Measurements from ENCODE around the gene ENOX1. TPM values are rescaled to one million over a fixed set of nuclear protein-coding genes. Genes with fewer than 3 reads are reported as not detected.

Gene ENOX1
- total RNA-seq, 2 donors from 2014 or later, result 0.33 TPM; not detected in 1

DNA sequence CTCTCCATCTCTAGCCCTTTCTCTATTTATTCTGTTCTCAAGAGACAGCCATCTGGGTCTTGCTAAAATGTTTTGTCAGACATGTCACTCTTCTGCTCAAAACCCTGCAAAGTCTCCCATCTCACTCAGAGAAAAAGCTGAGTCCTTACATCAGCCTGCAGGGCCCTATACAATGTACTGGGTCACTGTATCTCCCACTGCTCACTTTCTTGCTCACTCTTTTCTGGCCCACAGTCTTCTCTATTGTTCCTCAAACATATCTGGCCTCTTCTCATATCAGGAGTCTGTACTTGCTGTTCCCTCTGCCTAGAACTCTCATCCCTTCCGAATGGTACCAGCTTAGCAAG lies 189.2 kb downstream of the ENOX1 start:
- Mint-ChIP-seq H3K4me3 (no peak overlapping the region), H3K4me1 (no peaks in the 10 kb centered on the region), H3K9me3 (no peaks in the 10 kb centered on the region), H3K27ac (no peak overlapping the region), H3K27me3 (ENCODE audit: insufficient read depth) (peaks cover 21% of the 10 kb centered on the region), H3K36me3 (ENCODE audit: low read depth) (no peaks in the 10 kb centered on the region)
- WGBS, 2 experiments (ENCODE audit: insufficient coverage in 1 of 2, insufficient read length in 1 of 2), result 89 to 90% methylated on average over 1 of the region's 1 CpG
- no peak overlapping the region for H3K4me3 ChIP-seq (ENCODE audit: low read length)
- no peaks in the 10 kb centered on the region for H3K36me3 ChIP-seq (ENCODE audit: control insufficient read depth, insufficient read depth, low read length)
- TF ChIP-seq, protein P1, sequence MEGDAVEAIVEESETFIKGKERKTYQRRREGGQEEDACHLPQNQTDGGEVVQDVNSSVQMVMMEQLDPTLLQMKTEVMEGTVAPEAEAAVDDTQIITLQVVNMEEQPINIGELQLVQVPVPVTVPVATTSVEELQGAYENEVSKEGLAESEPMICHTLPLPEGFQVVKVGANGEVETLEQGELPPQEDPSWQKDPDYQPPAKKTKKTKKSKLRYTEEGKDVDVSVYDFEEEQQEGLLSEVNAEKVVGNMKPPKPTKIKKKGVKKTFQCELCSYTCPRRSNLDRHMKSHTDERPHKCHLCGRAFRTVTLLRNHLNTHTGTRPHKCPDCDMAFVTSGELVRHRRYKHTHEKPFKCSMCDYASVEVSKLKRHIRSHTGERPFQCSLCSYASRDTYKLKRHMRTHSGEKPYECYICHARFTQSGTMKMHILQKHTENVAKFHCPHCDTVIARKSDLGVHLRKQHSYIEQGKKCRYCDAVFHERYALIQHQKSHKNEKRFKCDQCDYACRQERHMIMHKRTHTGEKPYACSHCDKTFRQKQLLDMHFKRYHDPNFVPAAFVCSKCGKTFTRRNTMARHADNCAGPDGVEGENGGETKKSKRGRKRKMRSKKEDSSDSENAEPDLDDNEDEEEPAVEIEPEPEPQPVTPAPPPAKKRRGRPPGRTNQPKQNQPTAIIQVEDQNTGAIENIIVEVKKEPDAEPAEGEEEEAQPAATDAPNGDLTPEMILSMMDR (conservative IDR thresholded peaks at IDR 0.05), result no peak
- H3K9ac ChIP-seq (ENCODE audit: extremely low read depth, low read length, poor library complexity, severe bottlenecking), result no peak overlapping the region
- H3K27ac ChIP-seq (ENCODE audit: low read depth, low read length), result no peak overlapping the region
- no peaks in the 10 kb centered on the region for H3K9me3 ChIP-seq (ENCODE audit: control insufficient read depth, low read length)
- H3K27me3 ChIP-seq (ENCODE audit: control insufficient read depth, insufficient read depth, low read length, poor library complexity, severe bottlenecking), result peaks cover 46% of the 10 kb centered on the region
- H3K4me1 ChIP-seq (ENCODE audit: control insufficient read depth, insufficient read depth, low read length), result no peaks in the 10 kb centered on the region
- no peak for DNase-seq

DNA sequence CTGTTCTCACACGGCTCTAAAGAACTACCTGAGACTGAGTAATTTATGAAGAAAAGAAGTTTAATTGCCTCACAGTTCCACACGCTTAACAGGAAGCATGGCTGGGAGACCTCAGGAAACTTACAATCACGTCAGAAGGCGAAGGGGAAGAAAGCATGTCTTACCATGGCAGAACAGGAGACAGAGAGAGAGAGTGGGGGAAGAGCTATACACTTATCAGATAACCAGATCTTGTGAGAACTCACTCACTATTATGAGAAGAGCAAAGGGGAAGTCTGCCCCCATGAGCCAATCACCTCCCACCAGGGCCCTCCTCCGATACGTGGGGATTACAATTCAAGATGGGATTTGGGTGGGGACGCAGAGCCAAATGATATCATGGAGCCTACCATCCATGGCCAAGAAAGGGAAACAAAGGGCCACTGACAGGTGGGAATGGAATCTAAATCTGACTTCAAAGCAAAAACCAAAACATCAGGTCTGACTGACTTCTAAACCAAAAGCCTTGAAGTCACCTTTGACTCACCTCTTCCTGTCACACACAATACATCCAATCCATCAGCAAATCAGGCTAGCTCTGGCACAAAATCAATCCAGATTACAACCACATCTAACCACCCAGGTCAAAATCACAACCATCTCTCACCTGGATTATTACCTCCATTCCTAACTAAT lies 189.7 kb downstream of the ENOX1 start:
- H3K4me1 ChIP-seq (ENCODE audit: control insufficient read depth, insufficient read depth, low read length), result no peaks in the 10 kb centered on the region
- WGBS, 2 experiments (ENCODE audit: insufficient coverage in 1 of 2, insufficient read length in 1 of 2), result 94 to 97% methylated on average over 6 to 7 of the region's 7 CpGs
- H3K27me3 Mint-ChIP-seq (ENCODE audit: insufficient read depth), result peaks cover 21% of the 10 kb centered on the region
- no peak for DNase-seq
- H3K9ac ChIP-seq (ENCODE audit: extremely low read depth, low read length, poor library complexity, severe bottlenecking), result no peak overlapping the region
- no peaks in the 10 kb centered on the region for H3K9me3 Mint-ChIP-seq
- no peak overlapping the region for H3K27ac Mint-ChIP-seq
- no peak overlapping the region for H3K27ac ChIP-seq (ENCODE audit: low read depth, low read length)
- no peak overlapping the region for H3K4me3 ChIP-seq (ENCODE audit: low read length)
- no peak overlapping the region for H3K4me3 Mint-ChIP-seq
- no peaks in the 10 kb centered on the region for H3K36me3 ChIP-seq (ENCODE audit: control insufficient read depth, insufficient read depth, low read length)
- no peaks in the 10 kb centered on the region for H3K9me3 ChIP-seq (ENCODE audit: control insufficient read depth, low read length)
- TF ChIP-seq, protein P1 (conservative IDR thresholded peaks at IDR 0.05), result no peak
- no peaks in the 10 kb centered on the region for H3K36me3 Mint-ChIP-seq (ENCODE audit: low read depth)
- H3K4me1 Mint-ChIP-seq, result no peaks in the 10 kb centered on the region
- H3K27me3 ChIP-seq (ENCODE audit: control insufficient read depth, insufficient read depth, low read length, poor library complexity, severe bottlenecking), result peaks cover 52% of the 10 kb centered on the region

DNA sequence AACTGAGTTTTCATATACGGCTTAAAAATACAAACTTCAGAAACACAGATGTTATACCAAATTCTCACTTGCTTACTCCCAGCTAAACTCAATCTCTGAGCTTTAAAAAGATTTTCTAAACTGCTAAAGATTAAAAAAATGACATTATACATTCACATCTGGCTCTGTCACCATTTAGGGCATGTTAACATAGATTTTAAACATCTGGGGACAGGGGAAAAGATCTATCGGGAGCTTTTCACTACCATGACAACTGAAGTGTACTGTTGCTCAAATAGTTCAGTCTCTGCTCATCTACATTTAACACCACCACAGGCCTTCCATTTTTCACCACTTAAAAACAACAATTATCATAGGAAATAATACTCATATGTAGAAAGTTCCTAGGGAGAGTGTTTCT lies 190.8 kb downstream of the ENOX1 start:
- 94 to 96% methylated on average over 2 of the region's 2 CpGs for WGBS, 2 experiments (ENCODE audit: insufficient coverage in 1 of 2, insufficient read length in 1 of 2)

More for the DNA sequence above, 190.8 kb downstream of the ENOX1 start:
- Mint-ChIP-seq H3K27ac (no peak overlapping the region), H3K9me3 (no peaks in the 10 kb centered on the region), H3K4me1 (no peaks in the 10 kb centered on the region), H3K36me3 (ENCODE audit: low read depth) (no peaks in the 10 kb centered on the region), H3K4me3 (no peak overlapping the region), H3K27me3 (ENCODE audit: insufficient read depth) (peaks cover 24% of the 10 kb centered on the region)
- no peaks in the 10 kb centered on the region for H3K36me3 ChIP-seq (ENCODE audit: control insufficient read depth, insufficient read depth, low read length)
- no peak overlapping the region for H3K27ac ChIP-seq (ENCODE audit: low read depth, low read length)
- DNase-seq, result no peak
- H3K9ac ChIP-seq (ENCODE audit: extremely low read depth, low read length, poor library complexity, severe bottlenecking), result no peak overlapping the region
- H3K9me3 ChIP-seq (ENCODE audit: control insufficient read depth, low read length), result no peaks in the 10 kb centered on the region
- TF ChIP-seq, protein P1 (conservative IDR thresholded peaks at IDR 0.05), result no peak
- no peaks in the 10 kb centered on the region for H3K4me1 ChIP-seq (ENCODE audit: control insufficient read depth, insufficient read depth, low read length)
- H3K27me3 ChIP-seq (ENCODE audit: control insufficient read depth, insufficient read depth, low read length, poor library complexity, severe bottlenecking), result peaks cover 62% of the 10 kb centered on the region
- no peak overlapping the region for H3K4me3 ChIP-seq (ENCODE audit: low read length)

All from endodermal cell (in vitro differentiated cells).